H9 (cell line): ENCODE data around the gene CWC22. TPM values are rescaled to one million over a fixed set of nuclear protein-coding genes. Genes with fewer than 3 reads are reported as not detected.
"Not testable (repeated sequence)": the region's sequence is repeated elsewhere in the genome, so short reads cannot be mapped to it uniquely, and the experiment has no call there.

Experiments used
- DNase-seq: peaks from one replicate; pipeline ENCODE4 v3.0.0-alpha.2; 2017
- H2AFZ ChIP-seq: one replicate; pipeline ENCODE4 v1.6.1; 2013; ENCODE audit warnings: mild to moderate bottlenecking, low read length, control low read depth, moderate library complexity
- H2AK5ac ChIP-seq: 2 replicates; pipeline ENCODE4 v1.6.1; 2013; ENCODE audit warnings: low read length, control low read depth, mixed read lengths; ENCODE audit not compliant: insufficient read length
- H2BK120ac ChIP-seq: one replicate; pipeline ENCODE4 v1.6.1; 2013; ENCODE audit warnings: low read depth, mild to moderate bottlenecking, low read length, control low read depth, inconsistent platforms; ENCODE audit not compliant: poor library complexity, severe bottlenecking
- H2BK12ac ChIP-seq: 2 replicates; pipeline ENCODE4 v1.6.1; 2013; ENCODE audit warnings: low read length, control low read depth, mixed read lengths, low read depth; ENCODE audit not compliant: insufficient read length
- H2BK15ac ChIP-seq: 2 replicates; pipeline ENCODE4 v1.6.1; 2013; ENCODE audit warnings: low read depth, low read length, control low read depth
- H2BK20ac ChIP-seq: one replicate; pipeline ENCODE4 v1.6.1; 2013; ENCODE audit warnings: low read depth, mild to moderate bottlenecking, low read length, control low read depth, inconsistent platforms; ENCODE audit not compliant: poor library complexity, severe bottlenecking
- H2BK5ac ChIP-seq: 2 replicates; pipeline ENCODE4 v1.6.1; 2013; ENCODE audit warnings: low read length, control low read depth, mixed read lengths; ENCODE audit not compliant: insufficient read length
- H3K14ac ChIP-seq: 2 replicates; pipeline ENCODE4 v1.6.1; 2013; ENCODE audit warnings: low read length, control low read depth; ENCODE audit not compliant: insufficient read depth
- H3K18ac ChIP-seq: 2 replicates; pipeline ENCODE4 v1.6.1; 2013; ENCODE audit warnings: low read depth, mild to moderate bottlenecking, mixed read lengths, low read length, control low read depth; ENCODE audit not compliant: insufficient read length
- H3K23ac ChIP-seq: 2 replicates; pipeline ENCODE4 v1.6.1; 2013; ENCODE audit warnings: low read length, control low read depth, mixed read lengths, low read depth; ENCODE audit not compliant: insufficient read length
- H3K23me2 ChIP-seq: 2 replicates; pipeline ENCODE4 v1.6.1; 2013; ENCODE audit warnings: low read depth, mild to moderate bottlenecking, mixed read lengths, low read length, control low read depth; ENCODE audit not compliant: insufficient read length, poor library complexity, severe bottlenecking
- H3K27ac ChIP-seq: 2 replicates; pipeline ENCODE4 v1.5.1; 2013; ENCODE audit warnings: low read length, control low read depth, mixed read lengths, low read depth; ENCODE audit not compliant: insufficient read length
- H3K27me3 ChIP-seq: 2 replicates; pipeline ENCODE4 v1.6.1; 2013; ENCODE audit warnings: low read length, control low read depth, inconsistent platforms; ENCODE audit not compliant: insufficient read depth
- H3K4ac ChIP-seq: 2 replicates; pipeline ENCODE4 v1.6.1; 2013; ENCODE audit warnings: low read depth, mild to moderate bottlenecking, control low read depth, inconsistent platforms, low read length, moderate library complexity
- H3K4me1 ChIP-seq: 2 replicates; pipeline ENCODE4 v1.6.1; 2013; ENCODE audit warnings: low read length, control low read depth, inconsistent platforms; ENCODE audit not compliant: insufficient read depth
- H3K4me2 ChIP-seq: 2 replicates; pipeline ENCODE4 v1.6.1; 2013; ENCODE audit warnings: low read length, control low read depth, mixed read lengths; ENCODE audit not compliant: insufficient read length, insufficient read depth
- H3K56ac ChIP-seq: 2 replicates; pipeline ENCODE4 v1.6.1; 2013; ENCODE audit warnings: low read depth, mild to moderate bottlenecking, mixed read lengths, low read length, control low read depth; ENCODE audit not compliant: insufficient read length
- H3K79me1 ChIP-seq: 2 replicates; pipeline ENCODE4 v1.6.1; 2013; ENCODE audit warnings: low read depth, mild to moderate bottlenecking, moderate library complexity, low read length, control low read depth, inconsistent platforms; ENCODE audit not compliant: insufficient read depth, poor library complexity, severe bottlenecking
- H3K79me2 ChIP-seq: 2 replicates; pipeline ENCODE4 v1.6.1; 2013; ENCODE audit warnings: low read length, control low read depth, inconsistent platforms; ENCODE audit not compliant: insufficient read depth
- H3K9ac ChIP-seq: 2 replicates; pipeline ENCODE4 v1.6.1; 2013; ENCODE audit warnings: low read length, control low read depth, mixed read lengths; ENCODE audit not compliant: insufficient read length; ENCODE audit errors: extremely low read depth
- H3K9me3 ChIP-seq: one replicate; pipeline ENCODE4 v1.6.1; 2013; ENCODE audit warnings: low read depth, low read length, inconsistent platforms; ENCODE audit not compliant: control insufficient read depth
- H3T11ph ChIP-seq: one replicate; pipeline ENCODE4 v1.6.1; 2013; ENCODE audit warnings: mild to moderate bottlenecking, low read length, control low read depth, inconsistent platforms
- H4K20me1 ChIP-seq: one replicate; pipeline ENCODE4 v1.6.1; 2013; ENCODE audit not compliant: control insufficient read depth, insufficient read length, insufficient read depth
- H4K5ac ChIP-seq: 2 replicates; pipeline ENCODE4 v1.6.1; 2013; ENCODE audit warnings: low read depth, mild to moderate bottlenecking, mixed read lengths, low read length, control low read depth; ENCODE audit not compliant: insufficient read length
- H4K8ac ChIP-seq: replicated peaks from 2 replicates; pipeline ENCODE4 v1.6.1; 2013; ENCODE audit warnings: low read length, control low read depth, mixed read lengths, low read depth; ENCODE audit not compliant: insufficient read length
- H4K91ac ChIP-seq: 2 replicates; pipeline ENCODE4 v1.6.1; 2013; ENCODE audit warnings: low read depth, mild to moderate bottlenecking, moderate library complexity, mixed read lengths, low read length, control low read depth; ENCODE audit not compliant: insufficient read length
- H3K27ac Mint-ChIP-seq, 3 experiments: 2 replicates in 2 of 3; 3 replicates in 1 of 3; pipeline ENCODE4 v1.8.0; 2020 to 2021; ENCODE audit warnings: mixed read lengths in 3 of 3, mild to moderate bottlenecking in 1 of 3, moderate library complexity in 1 of 3
- H3K27me3 Mint-ChIP-seq: 2 replicates; pipeline ENCODE4 v1.8.0; 2021; ENCODE audit warnings: low read depth, mild to moderate bottlenecking, moderate library complexity, mixed read lengths
- H3K36me3 Mint-ChIP-seq, 3 experiments: 2 replicates in 2 of 3; 3 replicates in 1 of 3; pipeline ENCODE4 v1.8.0; 2020 to 2021; ENCODE audit warnings: low read depth in 3 of 3, mixed read lengths in 3 of 3; ENCODE audit not compliant: insufficient read depth in 1 of 3
- H3K4me1 Mint-ChIP-seq, 2 experiments: 2 replicates each; pipeline ENCODE4 v1.8.0; 2020; ENCODE audit warnings: mixed read lengths in 2 of 2
- H3K4me3 Mint-ChIP-seq, 2 experiments: 2 replicates in 1 of 2; 3 replicates in 1 of 2; pipeline ENCODE4 v1.8.0; 2020 to 2021; ENCODE audit warnings: mild to moderate bottlenecking in 2 of 2, mixed read lengths in 2 of 2, moderate library complexity in 1 of 2
- H3K9me3 Mint-ChIP-seq, 2 experiments: 2 replicates in 1 of 2; 3 replicates in 1 of 2; pipeline ENCODE4 v1.8.0; 2020; ENCODE audit warnings: mild to moderate bottlenecking in 2 of 2, mixed read lengths in 2 of 2, moderate library complexity in 1 of 2
- CTCF ChIP-seq: fragments of 200-600 bp; sonication (generic); conservative IDR thresholded peaks from 3 replicates; pipeline ENCODE4 v1.8.0; 2021; ENCODE audit warnings: antibody characterized with exemption, mild to moderate bottlenecking
- WGBS: extraction: QIAGEN DNeasy Blood & Tissue Kit; methylation state at CpG from one replicate; pipeline ENCODE4 v1.1.7; 2013; ENCODE audit warnings: missing lambda C conversion rate, low lambda C conversion rate, mixed read lengths; ENCODE audit not compliant: insufficient read length; ENCODE audit errors: extremely low coverage; 5-methylcytosine and 5-hydroxymethylcytosine counted together
- total RNA-seq: library from RNA; stranded (reverse); gene quantifications from 2 replicates; pipeline ENCODE4 v1.2.1, GENCODE V29; 2021

The CWC22 gene
- total RNA-seq, 1 experiment from 2014 or later: 43.4 TPM

- Histone ChIP-seq H3K23ac (no peak overlapping the region), H3K9ac (no peak overlapping the region), H4K91ac (no peak overlapping the region), H3K4me2 (no peak overlapping the region), H2AFZ (no peak overlapping the region), H2BK120ac (no peak overlapping the region), H3K18ac (no peak overlapping the region), H3K4me1 (no peaks in the 10 kb centered on the region), H3K4ac (no peak overlapping the region), H2BK12ac (no peak overlapping the region), H3K9me3 (no peaks in the 10 kb centered on the region), H4K5ac (no peak overlapping the region), H3K27me3 (no peaks in the 10 kb centered on the region), H3K23me2 (no peaks in the 10 kb centered on the region), H2BK15ac (no peak overlapping the region), H4K20me1 (no peaks in the 10 kb centered on the region), H3K79me2 (no peaks in the 10 kb centered on the region), H2BK20ac (no peak overlapping the region), H2BK5ac (no peak overlapping the region), H3K14ac (no peak overlapping the region), H3K79me1 (no peaks in the 10 kb centered on the region), H4K8ac (no peak overlapping the region), H2AK5ac (no peak overlapping the region), H3K27ac (no peak overlapping the region), H3T11ph (no peak overlapping the region), H3K56ac (no peak overlapping the region)
- no peak for DNase-seq
- Mint-ChIP-seq H3K4me3 (no peak overlapping the region), H3K4me1 (peaks cover 14 to 18% of the 10 kb centered on the region in 2 experiments), H3K9me3 (peaks cover 35 to 40% of the 10 kb centered on the region in 2 experiments), H3K27me3 (no peaks in the 10 kb centered on the region), H3K36me3 (peaks cover 15 to 38% (median 24%) of the 10 kb centered on the region in 3 experiments), H3K27ac (no peak overlapping the region)
- no peak for TF ChIP-seq CTCF
- no CpG with 5 or more reads among the region's 3 CpGs for WGBS
These were observed 75.6 kb downstream of the CWC22 start for GRCh38 chr2:179931502-179931901.

GRCh38 chr2:179929997-179930396 lies 77.1 kb downstream of the CWC22 start:
- not testable (repeated sequence) for H3K4me1 ChIP-seq, H3K4me2 ChIP-seq, H4K20me1 ChIP-seq, H4K5ac ChIP-seq, H3K14ac ChIP-seq, DNase-seq, H2BK20ac ChIP-seq, H2AFZ ChIP-seq, H4K8ac ChIP-seq, H3K27ac ChIP-seq, H3K18ac ChIP-seq, H2BK15ac ChIP-seq, H3K27ac Mint-ChIP-seq, H3K9ac ChIP-seq, H3K27me3 Mint-ChIP-seq, H3K23ac ChIP-seq, H3K27me3 ChIP-seq, H2BK12ac ChIP-seq, H3K23me2 ChIP-seq, H2AK5ac ChIP-seq, H3K4me3 Mint-ChIP-seq, H3K4ac ChIP-seq, H2BK120ac ChIP-seq, H4K91ac ChIP-seq, H3K79me2 ChIP-seq, H3K79me1 ChIP-seq, H3K9me3 ChIP-seq, H2BK5ac ChIP-seq, H3K56ac ChIP-seq, H3T11ph ChIP-seq, H3K4me1 Mint-ChIP-seq
- WGBS: no CpG with 5 or more reads among the region's 3 CpGs
- Mint-ChIP-seq H3K36me3 (peaks cover 15 to 49% (median 31%) of the 10 kb centered on the region in 3 experiments), H3K9me3 (peaks cover 42 to 54% of the 10 kb centered on the region in 2 experiments)
